HG03039 (cell line): ENCODE measurements around the gene EIF1AD.
"Not testable (repeated sequence)": the region's sequence is repeated elsewhere in the genome, so short reads cannot be mapped to it uniquely, and the experiment has no call there.

ENCODE experiments used
- ATAC-seq: cut with Tn5 transposase; IDR thresholded peaks from one replicate; pipeline ENCODE4 v1.9.1; 2021; ENCODE audit warnings: mild to moderate bottlenecking, moderate library complexity; ENCODE audit not compliant: unreplicated experiment

EIF1AD gene

DNA sequence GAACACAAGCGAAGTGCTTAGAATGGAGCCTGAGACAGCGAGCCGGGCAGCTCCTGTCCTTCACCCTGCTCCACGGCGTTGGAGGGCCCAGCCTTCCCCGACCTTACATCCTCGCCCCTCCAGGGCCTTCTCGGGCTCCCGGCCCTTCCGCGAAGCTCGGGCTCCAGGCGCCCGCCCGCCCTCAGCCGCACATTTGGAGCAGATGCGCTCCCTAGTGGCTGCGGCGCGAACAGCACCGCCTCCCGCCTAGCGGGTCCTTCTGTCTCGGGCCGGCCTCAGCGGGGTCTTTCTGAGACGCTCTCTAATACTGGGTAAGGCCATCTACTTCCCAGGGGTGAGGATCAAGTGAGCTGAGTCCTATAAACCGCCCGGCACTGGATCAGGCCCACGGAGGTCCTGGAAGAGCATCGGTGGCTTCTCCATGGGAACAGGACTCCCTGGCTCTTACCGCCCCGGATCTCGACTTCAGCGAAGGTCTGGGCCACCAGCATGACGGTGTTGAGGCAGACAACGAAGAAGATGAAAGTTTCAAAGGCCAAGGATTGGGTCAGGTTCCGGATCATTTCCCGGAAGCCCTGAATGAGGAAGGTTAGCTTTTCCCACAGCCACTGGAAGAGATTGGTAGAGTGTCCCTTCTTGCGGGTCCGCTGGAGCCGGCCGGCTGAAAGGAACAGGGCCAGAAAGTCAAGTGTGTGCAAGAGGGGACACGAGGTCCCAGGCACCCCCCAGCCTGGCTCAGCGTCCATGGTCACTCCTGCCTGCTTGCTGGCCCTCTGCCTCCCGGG is 20.6 kb upstream of the EIF1AD start:
- no peak for ATAC-seq

- ATAC-seq: no peak
Measured at GRCh38 chr11:66020618-66021357, 18.8 kb upstream of the EIF1AD start.

GRCh38 chr11:66020212-66020611 is 18.3 kb upstream of the EIF1AD start:
- ATAC-seq: no peak

- ATAC-seq: no peak
Measured at GRCh38 chr11:66017321-66017720, 15.4 kb upstream of the EIF1AD start.

- ATAC-seq: no peak
Measured at GRCh38 chr11:66016793-66017177, 14.8 kb upstream of the EIF1AD start.

DNA sequence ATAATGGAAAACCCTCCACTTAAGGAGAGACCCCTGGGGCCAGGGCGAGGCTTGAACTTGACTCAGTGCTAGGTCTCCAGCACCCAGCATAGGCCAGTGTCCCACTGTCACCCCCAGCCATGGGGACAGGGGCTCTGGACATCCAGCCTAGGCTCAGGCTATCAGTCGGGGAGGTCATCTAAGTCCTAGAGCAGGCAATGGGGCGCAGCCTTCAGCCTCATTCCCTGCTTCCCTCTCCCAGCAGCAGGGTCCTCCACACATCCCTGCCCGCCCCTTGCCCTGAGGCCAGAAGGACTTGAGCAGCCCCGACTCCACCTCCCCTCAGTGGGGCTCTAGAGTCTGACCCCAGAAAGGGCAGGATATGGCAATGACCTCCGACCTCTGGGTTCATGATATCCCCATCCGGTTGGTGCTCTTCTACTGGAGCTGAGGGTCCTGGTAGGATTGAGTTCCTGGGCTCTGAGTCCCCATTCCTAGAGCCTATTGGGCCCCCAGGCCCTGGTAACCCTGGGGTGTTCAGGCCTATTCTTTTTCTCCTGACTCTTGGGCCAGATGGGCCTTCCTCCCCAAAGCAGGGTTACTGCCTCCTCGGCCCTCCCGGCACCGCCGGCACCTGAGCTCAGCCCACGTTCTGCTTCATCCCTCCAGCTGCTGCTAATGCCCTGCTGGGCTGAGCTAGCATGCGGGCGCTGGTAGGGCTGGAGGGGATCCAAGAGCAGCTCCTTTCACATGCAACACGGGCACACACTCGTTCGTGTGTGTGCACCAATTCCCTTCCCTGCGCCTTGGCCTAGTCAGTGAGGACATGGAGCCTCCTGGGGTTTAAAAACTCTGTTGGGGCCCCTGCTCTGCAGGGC is 14.2 kb upstream of the EIF1AD start:
- ATAC-seq: no peak

DNA sequence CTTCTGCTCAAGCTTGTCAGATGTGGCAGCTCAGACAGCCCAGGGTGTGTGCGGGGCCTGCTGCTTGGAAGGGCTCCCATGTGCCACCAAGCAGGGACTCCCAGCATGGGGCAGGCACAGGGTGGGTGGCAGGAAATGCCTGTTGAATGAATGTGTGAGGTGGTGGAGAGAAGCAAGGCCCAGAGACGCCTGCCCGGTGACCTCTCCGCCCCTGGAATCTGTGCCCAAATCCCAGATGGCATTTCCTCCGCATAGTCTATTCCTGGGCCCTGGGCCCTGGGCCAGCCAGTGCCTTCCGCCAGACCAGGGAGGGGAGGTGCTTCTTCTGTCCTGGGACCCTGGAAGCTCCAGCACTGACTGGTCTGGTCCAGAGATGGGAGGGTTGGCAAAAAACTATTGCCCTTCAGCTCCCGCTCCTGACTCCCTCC is 13.5 kb upstream of the EIF1AD start:
- no peak for ATAC-seq

DNA sequence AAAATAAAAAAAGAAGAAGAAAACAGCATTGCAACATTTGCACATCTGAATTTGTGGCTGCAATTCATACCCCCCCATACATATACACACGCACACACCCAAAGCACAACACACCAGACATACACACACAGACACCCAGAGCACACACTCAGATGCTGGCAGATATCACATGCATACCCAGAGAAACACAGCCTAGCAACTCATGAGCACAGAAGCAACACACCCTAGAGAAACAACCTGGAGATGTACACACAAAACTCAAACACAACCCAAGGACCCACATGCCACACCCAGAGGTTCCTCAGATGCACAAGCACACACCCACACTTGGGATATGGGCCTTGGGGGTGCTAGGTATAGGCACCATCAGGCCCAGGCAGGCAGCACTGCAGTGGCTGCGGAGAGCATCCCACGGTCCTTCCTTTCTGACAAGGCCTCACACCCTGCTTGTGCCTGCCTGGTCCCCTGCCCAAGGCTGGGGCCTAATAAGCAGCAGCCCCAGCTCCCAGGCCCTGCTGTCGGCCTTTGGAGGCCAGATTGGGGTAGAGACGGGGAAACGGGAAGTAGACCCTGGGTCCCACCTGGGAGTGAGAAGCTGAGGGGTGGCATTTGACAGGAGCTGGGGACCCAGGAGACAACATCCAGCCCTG is 13.0 kb upstream of the EIF1AD start:
- ATAC-seq: no peak

DNA sequence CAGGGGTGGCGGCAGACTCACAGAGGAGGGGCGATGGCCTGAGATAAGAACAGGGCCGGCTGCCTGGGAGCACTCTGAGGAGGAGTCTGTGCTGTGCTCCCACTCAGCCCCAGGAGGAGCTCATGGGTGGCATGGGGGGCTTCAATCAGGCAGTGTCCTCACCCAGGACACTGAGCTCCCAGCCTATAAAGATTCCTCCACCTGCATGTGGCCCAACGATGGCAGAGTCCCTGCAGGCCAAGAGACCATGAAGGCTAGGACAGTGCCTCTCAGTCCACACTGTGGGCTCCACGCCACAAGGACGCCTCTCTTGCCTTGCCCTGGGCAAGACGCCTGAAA is 11.8 kb upstream of the EIF1AD start:
- no peak for ATAC-seq

DNA sequence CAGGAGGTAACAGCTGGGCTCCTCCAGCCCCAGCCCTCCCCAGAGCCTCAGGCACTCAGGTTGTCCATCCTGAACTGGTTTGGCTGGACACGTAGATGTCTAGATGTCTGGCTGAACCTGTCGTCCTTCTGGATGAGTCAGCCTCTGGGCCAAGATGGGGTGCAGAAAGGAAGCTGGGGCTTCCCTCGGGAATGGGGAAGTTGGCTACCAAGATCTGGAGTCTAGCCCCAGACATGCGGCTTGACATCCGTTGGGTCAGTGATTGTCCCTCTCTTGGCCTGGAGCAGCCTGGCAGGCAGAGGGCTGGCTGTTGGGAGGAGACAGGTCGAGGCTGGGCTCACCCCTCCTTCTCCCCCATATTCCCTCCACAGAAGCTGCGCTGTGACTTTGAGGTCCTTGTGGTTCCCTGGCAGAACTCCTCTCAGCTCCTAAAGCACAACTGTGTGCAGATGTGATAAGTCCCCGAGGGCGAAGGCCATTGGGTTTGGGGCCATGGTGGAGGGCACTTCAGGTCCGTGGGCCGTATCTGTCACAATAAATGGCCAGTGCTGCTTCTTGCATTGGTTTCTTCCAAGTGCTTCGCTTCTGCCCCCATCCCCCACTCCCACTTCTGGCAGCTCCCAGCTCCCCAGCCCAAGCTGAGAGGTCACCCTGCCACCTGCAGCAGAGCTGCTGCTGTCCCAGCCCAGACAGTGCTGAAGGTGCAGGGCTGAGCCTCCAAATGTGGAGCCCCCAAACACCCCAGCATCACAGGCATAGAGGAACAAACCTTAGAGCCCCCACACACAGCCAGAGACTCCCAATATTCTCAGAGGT is 11.2 kb upstream of the EIF1AD start:
- ATAC-seq: no peak

GRCh38 chr11:66012371-66012945 is 10.5 kb upstream of the EIF1AD start:
- no peak for ATAC-seq

DNA sequence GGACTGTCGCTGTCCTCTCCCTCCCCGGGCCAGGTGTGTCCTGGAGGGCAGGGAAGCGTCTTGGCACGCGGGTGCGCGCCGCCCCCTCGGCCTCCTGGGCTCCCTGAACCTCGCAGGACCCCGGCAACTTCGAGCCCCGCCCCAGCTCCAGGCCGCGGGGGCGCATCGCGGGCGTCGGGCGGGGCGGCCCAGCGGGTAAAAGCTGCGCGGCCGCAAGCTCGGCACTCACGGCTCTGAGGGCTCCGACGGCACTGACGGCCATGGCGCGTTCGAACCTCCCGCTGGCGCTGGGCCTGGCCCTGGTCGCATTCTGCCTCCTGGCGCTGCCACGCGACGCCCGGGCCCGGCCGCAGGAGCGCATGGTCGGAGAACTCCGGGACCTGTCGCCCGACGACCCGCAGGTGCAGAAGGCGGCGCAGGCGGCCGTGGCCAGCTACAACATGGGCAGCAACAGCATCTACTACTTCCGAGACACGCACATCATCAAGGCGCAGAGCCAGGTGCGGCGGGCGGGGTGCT is 9.9 kb upstream of the EIF1AD start, which contains the start of gene CST6:
Gene CST6 (plus strand): TSS at position 224 of the 519 bp plus-strand sequence. CDS start 37 bp downstream, at position 261.
- no peak for ATAC-seq

DNA sequence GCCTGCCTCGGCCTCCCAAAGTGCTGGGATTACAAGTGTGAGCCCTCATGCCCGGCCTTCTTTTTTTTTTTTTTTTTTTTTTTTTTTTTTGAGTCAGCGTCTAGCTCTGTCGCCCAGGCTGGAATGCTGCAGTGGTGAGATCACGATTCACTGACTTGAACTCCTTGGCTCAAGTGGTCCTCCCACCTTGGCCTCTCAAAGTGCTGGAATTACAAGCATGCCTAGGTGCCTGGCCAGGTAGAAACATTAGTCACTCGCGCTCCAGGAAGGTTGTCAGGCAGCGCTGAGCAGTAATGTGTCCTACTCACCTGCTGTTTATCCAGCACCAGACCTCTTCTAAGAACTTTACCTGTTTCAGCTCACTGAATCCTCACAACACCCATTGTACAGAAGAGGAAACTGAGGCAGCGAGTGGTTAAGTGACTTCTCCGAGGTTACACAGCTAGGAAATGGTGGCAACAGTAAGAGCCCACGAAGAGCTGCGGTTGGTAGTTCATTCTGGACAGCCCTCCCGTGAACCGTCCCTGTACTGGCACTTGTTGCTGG is 9.4 kb upstream of the EIF1AD start:
- ATAC-seq: no peak

GRCh38 chr11:66010036-66010435 is 8.1 kb upstream of the EIF1AD start:
- not testable (repeated sequence) for ATAC-seq

DNA sequence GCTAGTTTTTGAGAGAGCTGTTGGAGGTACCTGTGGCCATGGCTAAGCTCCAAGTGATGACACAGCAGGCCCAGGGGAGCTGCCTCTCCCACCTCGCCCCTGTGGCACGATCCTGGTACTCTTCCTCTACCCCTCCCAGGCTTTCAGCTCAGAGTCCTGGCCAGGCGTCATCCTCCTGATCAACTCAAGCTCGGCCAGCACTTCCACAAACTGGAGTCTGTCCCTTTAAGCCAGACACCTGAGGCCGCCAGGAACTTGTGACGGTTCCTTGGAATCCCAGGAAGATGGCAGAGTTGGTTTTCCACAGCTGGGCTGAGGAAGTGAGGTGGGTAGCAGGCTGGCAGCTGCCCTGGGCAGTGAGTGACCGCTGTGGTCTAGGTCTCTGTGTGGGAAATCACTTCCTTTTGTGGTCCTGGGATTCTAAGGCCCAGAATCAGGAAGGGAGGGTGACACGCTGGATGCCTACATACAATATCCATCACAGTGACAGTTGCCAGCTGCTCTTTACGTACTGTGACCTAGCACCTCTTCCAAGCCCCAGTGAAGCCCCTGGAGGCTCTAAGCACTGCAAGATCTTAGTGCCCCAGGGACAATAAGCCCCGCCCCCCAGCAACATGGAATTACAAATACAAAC is 6.6 kb upstream of the EIF1AD start:
- no peak for ATAC-seq

GRCh38 chr11:66008095-66008467 is 6.1 kb upstream of the EIF1AD start:
- ATAC-seq: no peak

DNA sequence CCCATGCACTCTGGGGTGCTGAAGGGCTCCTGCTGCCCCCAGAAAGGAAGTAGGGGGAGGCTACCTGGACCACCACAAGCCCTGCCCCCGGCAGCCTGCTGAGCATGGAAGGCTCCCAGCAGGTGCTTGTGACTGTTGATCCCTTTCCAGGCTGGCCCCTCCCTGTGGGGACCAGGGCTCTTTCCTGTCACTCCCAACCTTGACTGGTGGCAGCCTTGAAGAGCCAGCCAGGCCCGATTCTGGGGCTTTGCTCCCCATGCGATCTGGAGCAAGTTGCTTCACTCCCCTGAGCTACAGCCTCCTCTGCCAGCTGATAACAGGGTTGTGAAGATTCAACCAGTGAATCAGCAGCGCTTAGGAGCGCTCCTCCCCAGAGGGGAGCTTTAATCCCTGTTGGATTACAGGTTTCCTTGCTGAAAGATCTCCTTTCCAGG is 5.3 kb upstream of the EIF1AD start:
- ATAC-seq: no peak

DNA sequence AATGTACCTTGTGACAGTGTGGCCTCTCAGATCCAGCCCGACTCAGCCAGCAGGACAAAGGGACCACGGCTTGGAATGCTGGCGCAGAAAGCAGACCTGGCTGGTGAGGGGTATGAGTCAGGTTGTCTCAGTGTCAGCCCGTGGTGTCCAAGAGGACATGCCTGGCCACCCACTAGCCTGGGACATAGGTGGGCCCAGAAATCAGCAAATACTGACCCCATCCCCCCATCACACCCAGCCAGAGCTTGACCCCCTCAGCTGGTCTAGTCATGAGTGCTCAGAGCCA is 4.9 kb upstream of the EIF1AD start:
- no peak for ATAC-seq
